Panc1 (cell line): Measurements from ENCODE around the gene DENND2A. TPM values are rescaled to one million over a fixed set of nuclear protein-coding genes. Genes with fewer than 3 reads are reported as not detected.

Experiments used
- ATAC-seq: fragments of 200-7000 bp; cut with Tn5 transposase; 2 replicates; pipeline ENCODE4 v1.9.1; 2020; ENCODE audit warnings: mild to moderate bottlenecking, moderate library complexity
- BruUV-seq: library from RNA; stranded (reverse); fragments of 400-500 nt; replicated peaks from 2 replicates; lab custom pipeline; 2021; lab: Mats Ljungman, UMichigan
- CTCF ChIA-PET: fragments of 300-600 bp; sonication (Branson Sonifier 250); formaldehyde crosslinking; loops from one replicate; lab custom pipeline; 2022; ENCODE audit warnings: antibody characterized with exemption; lab: Charles Lee
- POLR2A ChIA-PET: fragments of 300-600 bp; sonication (Branson Sonifier 250); formaldehyde crosslinking; loops from one replicate; lab custom pipeline; 2022; ENCODE audit warnings: antibody characterized with exemption; lab: Charles Lee
- DNase-seq: peaks from one replicate; pipeline ENCODE4 v3.0.0-alpha.2; 2010; ENCODE audit warnings: low read depth, low spot score
- H3K27ac ChIP-seq: 2 replicates; pipeline ENCODE4 v1.5.1; 2011; ENCODE audit warnings: mild to moderate bottlenecking, low read length, inconsistent platforms
- H3K27me3 ChIP-seq: fragments of 200-500 bp; sonication (Bioruptor generic); 2 replicates; pipeline ENCODE4 v1.6.0; 2014; ENCODE audit warnings: low read length, inconsistent platforms; ENCODE audit not compliant: control insufficient read depth, insufficient read depth
- H3K36me3 ChIP-seq: fragments of 200-500 bp; sonication (Bioruptor generic); 2 replicates; pipeline ENCODE4 v1.5.1; 2014; ENCODE audit warnings: inconsistent platforms, mild to moderate bottlenecking, low read length, moderate library complexity; ENCODE audit not compliant: control insufficient read depth, insufficient read depth
- H3K4me1 ChIP-seq: 2 replicates; pipeline ENCODE4 v1.5.1; 2011; ENCODE audit warnings: inconsistent platforms, mild to moderate bottlenecking, low read length, moderate library complexity; ENCODE audit not compliant: control insufficient read depth, insufficient read depth
- H3K4me3 ChIP-seq, 2 experiments: 2 replicates each; pipeline ENCODE4 v1.5.1; 2011 to 2012; ENCODE audit warnings: low read depth in 2 of 2, low read length in 2 of 2, mild to moderate bottlenecking in 2 of 2, inconsistent platforms in 1 of 2, moderate library complexity in 1 of 2
- H3K9me3 ChIP-seq: fragments of 200-500 bp; sonication (Bioruptor generic); 2 replicates; pipeline ENCODE4 v1.5.1; 2014; ENCODE audit warnings: low read depth, mild to moderate bottlenecking, inconsistent platforms, low read length, moderate library complexity; ENCODE audit not compliant: control insufficient read depth, insufficient read depth
- POLR2AphosphoS5 ChIP-seq: IDR thresholded peaks from 2 replicates; pipeline ENCODE4 v1.6.1; 2012; ENCODE audit warnings: mild to moderate bottlenecking, low read depth, low read length, moderate library complexity
- SIN3A ChIP-seq: IDR thresholded peaks from 2 replicates; pipeline ENCODE4 v1.6.1; 2012; ENCODE audit warnings: low read depth, mild to moderate bottlenecking, low read length, moderate library complexity, borderline replicate concordance; ENCODE audit not compliant: insufficient read depth
- TCF7L2 ChIP-seq: IDR thresholded peaks from 2 replicates; pipeline ENCODE4 v1.6.1; 2011; ENCODE audit warnings: mild to moderate bottlenecking, low read depth, low read length, inconsistent platforms
- in situ Hi-C: cut with HindIII; loops from 2 replicates; pipeline ENCODE4 v1.10.0; 2016; ENCODE audit warnings: low sequenced_read_pairs, low pct_unique_long_range_greater_than_20kb
- intact Hi-C: fragments of 100-400 bp; cut with micrococcal nuclease; formaldehyde crosslinking; loops from one replicate; pipeline ENCODE4 v1.10.0; 2022; ENCODE audit not compliant: unreplicated experiment
- total RNA-seq: library from RNA; stranded (reverse); gene quantifications from one replicate; pipeline ENCODE4 v1.2.1, GENCODE V29; 2021; ENCODE audit not compliant: unreplicated experiment
- TF ChIP-seq, protein P1 (sequence below): fragments of 450-650 bp; IDR thresholded peaks from 2 replicates; pipeline ENCODE4 v1.5.1; 2017; ENCODE audit warnings: mild to moderate bottlenecking
- TF ChIP-seq, protein P2 (sequence below), 2 experiments: IDR thresholded peaks; 2 replicates each; pipeline ENCODE4 v1.6.1; 2011 to 2012; ENCODE audit warnings: low read depth in 2 of 2, control low read depth in 1 of 2, low read length in 1 of 2, mild to moderate bottlenecking in 1 of 2, moderate library complexity in 1 of 2; ENCODE audit not compliant: insufficient read depth in 1 of 2

The DENND2A gene
- total RNA-seq, 1 experiment from 2014 or later: 1.4 TPM

DNA sequence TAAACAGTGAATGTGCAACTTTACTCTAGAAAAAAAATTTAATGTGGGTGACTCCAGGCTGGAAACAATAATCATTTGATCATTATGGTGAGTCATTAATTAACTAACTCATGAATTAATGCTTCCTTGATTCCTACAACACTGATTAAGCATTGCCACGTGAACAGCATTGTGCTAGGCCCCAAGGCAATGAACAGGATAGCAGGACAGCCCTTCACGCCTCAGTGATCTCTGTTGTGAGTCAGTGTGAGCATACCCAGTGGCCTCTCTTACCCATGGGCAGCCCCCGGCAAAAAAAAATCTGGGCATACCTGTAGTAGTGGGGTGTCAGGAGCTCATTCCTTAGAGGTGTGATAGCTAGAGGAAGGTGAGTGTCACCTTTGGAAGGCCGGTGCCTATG is 76.0 kb downstream of the DENND2A start:
- intact Hi-C loops (no loop called here), in situ Hi-C loops (no loop called here)
- no peak overlapping the region for H3K27ac ChIP-seq
- no peaks in the 10 kb centered on the region for H3K9me3 ChIP-seq
- DNase-seq: no peak
- H3K4me1 ChIP-seq: peaks cover 12% of the 10 kb centered on the region
- TF ChIP-seq, protein P1, sequence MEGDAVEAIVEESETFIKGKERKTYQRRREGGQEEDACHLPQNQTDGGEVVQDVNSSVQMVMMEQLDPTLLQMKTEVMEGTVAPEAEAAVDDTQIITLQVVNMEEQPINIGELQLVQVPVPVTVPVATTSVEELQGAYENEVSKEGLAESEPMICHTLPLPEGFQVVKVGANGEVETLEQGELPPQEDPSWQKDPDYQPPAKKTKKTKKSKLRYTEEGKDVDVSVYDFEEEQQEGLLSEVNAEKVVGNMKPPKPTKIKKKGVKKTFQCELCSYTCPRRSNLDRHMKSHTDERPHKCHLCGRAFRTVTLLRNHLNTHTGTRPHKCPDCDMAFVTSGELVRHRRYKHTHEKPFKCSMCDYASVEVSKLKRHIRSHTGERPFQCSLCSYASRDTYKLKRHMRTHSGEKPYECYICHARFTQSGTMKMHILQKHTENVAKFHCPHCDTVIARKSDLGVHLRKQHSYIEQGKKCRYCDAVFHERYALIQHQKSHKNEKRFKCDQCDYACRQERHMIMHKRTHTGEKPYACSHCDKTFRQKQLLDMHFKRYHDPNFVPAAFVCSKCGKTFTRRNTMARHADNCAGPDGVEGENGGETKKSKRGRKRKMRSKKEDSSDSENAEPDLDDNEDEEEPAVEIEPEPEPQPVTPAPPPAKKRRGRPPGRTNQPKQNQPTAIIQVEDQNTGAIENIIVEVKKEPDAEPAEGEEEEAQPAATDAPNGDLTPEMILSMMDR: no peak
- TF ChIP-seq SIN3A (no peak), TCF7L2 (no peak), POLR2AphosphoS5 (no peak)
- TF ChIP-seq, protein P2, sequence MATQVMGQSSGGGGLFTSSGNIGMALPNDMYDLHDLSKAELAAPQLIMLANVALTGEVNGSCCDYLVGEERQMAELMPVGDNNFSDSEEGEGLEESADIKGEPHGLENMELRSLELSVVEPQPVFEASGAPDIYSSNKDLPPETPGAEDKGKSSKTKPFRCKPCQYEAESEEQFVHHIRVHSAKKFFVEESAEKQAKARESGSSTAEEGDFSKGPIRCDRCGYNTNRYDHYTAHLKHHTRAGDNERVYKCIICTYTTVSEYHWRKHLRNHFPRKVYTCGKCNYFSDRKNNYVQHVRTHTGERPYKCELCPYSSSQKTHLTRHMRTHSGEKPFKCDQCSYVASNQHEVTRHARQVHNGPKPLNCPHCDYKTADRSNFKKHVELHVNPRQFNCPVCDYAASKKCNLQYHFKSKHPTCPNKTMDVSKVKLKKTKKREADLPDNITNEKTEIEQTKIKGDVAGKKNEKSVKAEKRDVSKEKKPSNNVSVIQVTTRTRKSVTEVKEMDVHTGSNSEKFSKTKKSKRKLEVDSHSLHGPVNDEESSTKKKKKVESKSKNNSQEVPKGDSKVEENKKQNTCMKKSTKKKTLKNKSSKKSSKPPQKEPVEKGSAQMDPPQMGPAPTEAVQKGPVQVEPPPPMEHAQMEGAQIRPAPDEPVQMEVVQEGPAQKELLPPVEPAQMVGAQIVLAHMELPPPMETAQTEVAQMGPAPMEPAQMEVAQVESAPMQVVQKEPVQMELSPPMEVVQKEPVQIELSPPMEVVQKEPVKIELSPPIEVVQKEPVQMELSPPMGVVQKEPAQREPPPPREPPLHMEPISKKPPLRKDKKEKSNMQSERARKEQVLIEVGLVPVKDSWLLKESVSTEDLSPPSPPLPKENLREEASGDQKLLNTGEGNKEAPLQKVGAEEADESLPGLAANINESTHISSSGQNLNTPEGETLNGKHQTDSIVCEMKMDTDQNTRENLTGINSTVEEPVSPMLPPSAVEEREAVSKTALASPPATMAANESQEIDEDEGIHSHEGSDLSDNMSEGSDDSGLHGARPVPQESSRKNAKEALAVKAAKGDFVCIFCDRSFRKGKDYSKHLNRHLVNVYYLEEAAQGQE (IDR thresholded peaks at IDR 0.05; ENCODE audit: insufficient read depth in 1 of 2, low read depth in 2 of 2, low read length in 1 of 2): no peak
- ChIA-PET POLR2A (no interaction called here), CTCF (interaction anchor here (0.5 kb wide), 1 partner anchor 68 kb away, joined by 10 read pairs; no protein-coding TSS in a partner anchor)
- peak; percentile 84 for ATAC-seq
- H3K27me3 ChIP-seq: no peaks in the 10 kb centered on the region
- BruUV-seq: no TSS peak
- H3K4me3 ChIP-seq: no peak overlapping the region
- no peaks in the 10 kb centered on the region for H3K36me3 ChIP-seq

DNA sequence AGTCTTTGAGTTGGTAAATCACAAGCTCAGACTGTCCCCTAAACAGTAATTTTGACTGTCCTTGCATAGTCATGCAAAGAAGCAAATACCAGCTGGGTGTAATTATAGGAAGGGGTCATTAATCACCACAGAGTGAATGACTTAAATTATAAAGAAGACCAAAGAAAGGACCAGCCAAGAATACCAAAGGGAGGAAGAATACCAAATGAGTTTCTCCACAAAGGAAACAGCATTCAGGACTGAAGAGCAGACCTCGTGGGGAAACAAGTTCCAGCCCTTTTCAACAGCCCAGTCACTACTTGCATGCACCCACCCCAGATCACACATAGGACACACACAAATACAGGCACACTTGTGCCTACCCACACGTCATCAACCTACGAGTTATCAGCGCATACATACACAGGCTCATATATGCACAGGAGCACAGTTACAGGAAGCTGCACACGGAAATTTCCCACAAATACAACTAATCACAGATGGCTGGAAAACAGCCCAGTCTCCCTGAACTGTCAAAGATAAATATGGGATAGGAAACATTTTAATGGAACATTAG is 77.6 kb downstream of the DENND2A start:
- ChIA-PET CTCF (no interaction called here), POLR2A (interaction anchor here (0.6 kb wide), 2 partner anchors 53 to 209 kb away, joined by 4 to 5 read pairs; no protein-coding TSS in a partner anchor)
- BruUV-seq: no TSS peak
- ATAC-seq: no peak
- in situ Hi-C loops: no loop called here
- intact Hi-C loops: no loop called here
- peaks cover 12% of the 10 kb centered on the region for H3K4me1 ChIP-seq
- no peak overlapping the region for H3K4me3 ChIP-seq
- no peaks in the 10 kb centered on the region for H3K36me3 ChIP-seq
- no peak for DNase-seq
- no peak overlapping the region for H3K27ac ChIP-seq
- no peaks in the 10 kb centered on the region for H3K9me3 ChIP-seq
- H3K27me3 ChIP-seq: no peaks in the 10 kb centered on the region
- TF ChIP-seq, protein P2 (IDR thresholded peaks at IDR 0.05; ENCODE audit: insufficient read depth in 1 of 2, low read depth in 2 of 2, low read length in 1 of 2): no peak
- TF ChIP-seq POLR2AphosphoS5 (no peak), TCF7L2 (no peak), SIN3A (no peak)
- TF ChIP-seq, protein P1: no peak
